Adrenal gland (tissue), 5 donors: ENCODE measurements around the gene RTKN2.

Experiments used
- POLR2A ChIP-seq, 2 donors: fragments of 450-650 bp; IDR thresholded peaks; one replicate each; pipeline ENCODE4 v1.6.1; 2017; ENCODE audit warnings: antibody characterized with exemption in 2 of 2, mild to moderate bottlenecking in 2 of 2, moderate library complexity in 1 of 2
- TF ChIP-seq, protein P1 (sequence below), 6 experiments: fragments of 450-650 bp in 4 of 6; fragments of 200-600 bp in 2 of 6; sonication (generic) in 1 of 6; IDR thresholded peaks; 1 replicate in 5 of 6; 2 replicates in 1 of 6; pipeline versions ENCODE4 v1.5.1 to v1.8.0; 2016 to 2021; ENCODE audit warnings: antibody characterized with exemption in 6 of 6, mild to moderate bottlenecking in 2 of 6, moderate library complexity in 1 of 6
- donor health status: DM: no; HTN: no; CAD: no.

DNA sequence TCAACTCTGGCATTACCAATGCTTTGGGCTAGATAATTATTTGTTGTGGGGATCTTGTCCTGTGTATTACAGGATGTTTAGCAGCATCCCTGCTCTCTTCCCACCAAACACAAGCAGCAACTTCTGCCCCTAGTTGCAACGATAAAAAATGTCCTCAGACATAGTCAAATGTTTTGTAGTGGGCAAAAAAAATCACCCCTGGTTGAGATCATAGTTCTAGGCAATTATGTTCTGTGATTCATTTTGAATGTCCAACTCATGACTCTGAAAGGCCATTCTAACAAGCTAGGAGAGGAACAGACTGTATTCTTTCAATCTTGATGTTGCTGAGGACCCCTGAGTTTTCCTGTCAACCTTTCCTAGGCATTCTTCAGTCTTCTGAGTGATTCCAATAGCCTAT lies 79.5 kb downstream of the RTKN2 start:
- TF ChIP-seq, protein P1, sequence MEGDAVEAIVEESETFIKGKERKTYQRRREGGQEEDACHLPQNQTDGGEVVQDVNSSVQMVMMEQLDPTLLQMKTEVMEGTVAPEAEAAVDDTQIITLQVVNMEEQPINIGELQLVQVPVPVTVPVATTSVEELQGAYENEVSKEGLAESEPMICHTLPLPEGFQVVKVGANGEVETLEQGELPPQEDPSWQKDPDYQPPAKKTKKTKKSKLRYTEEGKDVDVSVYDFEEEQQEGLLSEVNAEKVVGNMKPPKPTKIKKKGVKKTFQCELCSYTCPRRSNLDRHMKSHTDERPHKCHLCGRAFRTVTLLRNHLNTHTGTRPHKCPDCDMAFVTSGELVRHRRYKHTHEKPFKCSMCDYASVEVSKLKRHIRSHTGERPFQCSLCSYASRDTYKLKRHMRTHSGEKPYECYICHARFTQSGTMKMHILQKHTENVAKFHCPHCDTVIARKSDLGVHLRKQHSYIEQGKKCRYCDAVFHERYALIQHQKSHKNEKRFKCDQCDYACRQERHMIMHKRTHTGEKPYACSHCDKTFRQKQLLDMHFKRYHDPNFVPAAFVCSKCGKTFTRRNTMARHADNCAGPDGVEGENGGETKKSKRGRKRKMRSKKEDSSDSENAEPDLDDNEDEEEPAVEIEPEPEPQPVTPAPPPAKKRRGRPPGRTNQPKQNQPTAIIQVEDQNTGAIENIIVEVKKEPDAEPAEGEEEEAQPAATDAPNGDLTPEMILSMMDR (IDR thresholded peaks at IDR 0.05): no peak
- no peak for TF ChIP-seq POLR2A (IDR thresholded peaks at IDR 0.05)
